ENCODE measurements around the gene CDKAL1. TPM values are rescaled to one million over a fixed set of nuclear protein-coding genes. Genes with fewer than 3 reads are reported as not detected.
A peak's percentile ranks its signal among the peaks of the same experiment; 100 is the strongest.

The CDKAL1 gene
- total and polyA plus RNA-seq, 9 of the 15 experiments (the other 6 are each of a cell fraction or from before 2014, with no cell fraction given), result 11.2 to 36.3 (median 20.1) TPM

DNA sequence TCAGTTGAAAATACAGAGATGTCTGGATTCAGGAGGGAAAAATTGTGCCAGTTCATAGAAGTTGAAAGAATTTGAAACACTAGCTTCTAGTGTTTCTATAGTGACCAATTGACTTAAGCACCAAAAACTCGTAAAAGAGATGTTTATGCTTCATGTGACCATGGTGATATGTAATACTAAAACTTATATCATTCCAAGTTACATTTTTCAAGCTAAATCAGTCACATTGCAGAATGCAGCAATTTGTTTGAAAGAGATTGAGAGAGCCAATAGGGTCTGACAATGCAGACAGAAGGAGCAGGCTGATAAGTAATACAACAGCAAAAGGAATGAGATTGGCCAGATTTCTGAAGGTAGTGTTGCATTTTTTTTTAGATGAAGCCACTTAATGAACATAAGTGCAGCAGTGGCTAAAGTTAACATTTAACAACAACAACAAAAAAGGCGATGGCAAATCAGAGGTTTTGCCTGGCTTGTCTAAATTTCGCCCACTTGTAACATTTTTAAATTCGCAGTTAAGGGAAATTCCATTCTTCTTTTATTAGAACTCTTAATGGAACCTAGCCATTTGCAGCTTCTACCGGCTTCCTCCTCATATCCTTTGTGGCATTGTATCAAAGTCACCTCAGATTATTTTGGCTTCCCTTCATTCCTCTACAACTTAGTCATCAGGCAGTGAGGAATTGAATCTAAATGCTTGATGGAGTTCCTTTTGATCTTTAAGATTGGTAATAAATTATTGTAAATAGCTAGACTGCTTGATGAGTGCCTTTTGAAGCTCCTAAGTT lies 575.3 kb downstream of the CDKAL1 start (continued):
- TF ChIP-seq, protein P1, sequence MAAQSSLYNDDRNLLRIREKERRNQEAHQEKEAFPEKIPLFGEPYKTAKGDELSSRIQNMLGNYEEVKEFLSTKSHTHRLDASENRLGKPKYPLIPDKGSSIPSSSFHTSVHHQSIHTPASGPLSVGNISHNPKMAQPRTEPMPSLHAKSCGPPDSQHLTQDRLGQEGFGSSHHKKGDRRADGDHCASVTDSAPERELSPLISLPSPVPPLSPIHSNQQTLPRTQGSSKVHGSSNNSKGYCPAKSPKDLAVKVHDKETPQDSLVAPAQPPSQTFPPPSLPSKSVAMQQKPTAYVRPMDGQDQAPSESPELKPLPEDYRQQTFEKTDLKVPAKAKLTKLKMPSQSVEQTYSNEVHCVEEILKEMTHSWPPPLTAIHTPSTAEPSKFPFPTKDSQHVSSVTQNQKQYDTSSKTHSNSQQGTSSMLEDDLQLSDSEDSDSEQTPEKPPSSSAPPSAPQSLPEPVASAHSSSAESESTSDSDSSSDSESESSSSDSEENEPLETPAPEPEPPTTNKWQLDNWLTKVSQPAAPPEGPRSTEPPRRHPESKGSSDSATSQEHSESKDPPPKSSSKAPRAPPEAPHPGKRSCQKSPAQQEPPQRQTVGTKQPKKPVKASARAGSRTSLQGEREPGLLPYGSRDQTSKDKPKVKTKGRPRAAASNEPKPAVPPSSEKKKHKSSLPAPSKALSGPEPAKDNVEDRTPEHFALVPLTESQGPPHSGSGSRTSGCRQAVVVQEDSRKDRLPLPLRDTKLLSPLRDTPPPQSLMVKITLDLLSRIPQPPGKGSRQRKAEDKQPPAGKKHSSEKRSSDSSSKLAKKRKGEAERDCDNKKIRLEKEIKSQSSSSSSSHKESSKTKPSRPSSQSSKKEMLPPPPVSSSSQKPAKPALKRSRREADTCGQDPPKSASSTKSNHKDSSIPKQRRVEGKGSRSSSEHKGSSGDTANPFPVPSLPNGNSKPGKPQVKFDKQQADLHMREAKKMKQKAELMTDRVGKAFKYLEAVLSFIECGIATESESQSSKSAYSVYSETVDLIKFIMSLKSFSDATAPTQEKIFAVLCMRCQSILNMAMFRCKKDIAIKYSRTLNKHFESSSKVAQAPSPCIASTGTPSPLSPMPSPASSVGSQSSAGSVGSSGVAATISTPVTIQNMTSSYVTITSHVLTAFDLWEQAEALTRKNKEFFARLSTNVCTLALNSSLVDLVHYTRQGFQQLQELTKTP (IDR thresholded peaks at IDR 0.05; ENCODE audit: low read depth in 1 of 2, partially characterized antibody in 2 of 2), result no peak
- TF ChIP-seq, protein P2, sequence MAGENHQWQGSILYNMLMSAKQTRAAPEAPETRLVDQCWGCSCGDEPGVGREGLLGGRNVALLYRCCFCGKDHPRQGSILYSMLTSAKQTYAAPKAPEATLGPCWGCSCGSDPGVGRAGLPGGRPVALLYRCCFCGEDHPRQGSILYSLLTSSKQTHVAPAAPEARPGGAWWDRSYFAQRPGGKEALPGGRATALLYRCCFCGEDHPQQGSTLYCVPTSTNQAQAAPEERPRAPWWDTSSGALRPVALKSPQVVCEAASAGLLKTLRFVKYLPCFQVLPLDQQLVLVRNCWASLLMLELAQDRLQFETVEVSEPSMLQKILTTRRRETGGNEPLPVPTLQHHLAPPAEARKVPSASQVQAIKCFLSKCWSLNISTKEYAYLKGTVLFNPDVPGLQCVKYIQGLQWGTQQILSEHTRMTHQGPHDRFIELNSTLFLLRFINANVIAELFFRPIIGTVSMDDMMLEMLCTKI (IDR thresholded peaks at IDR 0.05; ENCODE audit: partially characterized antibody), result no peak
- TF ChIP-seq, protein P3, sequence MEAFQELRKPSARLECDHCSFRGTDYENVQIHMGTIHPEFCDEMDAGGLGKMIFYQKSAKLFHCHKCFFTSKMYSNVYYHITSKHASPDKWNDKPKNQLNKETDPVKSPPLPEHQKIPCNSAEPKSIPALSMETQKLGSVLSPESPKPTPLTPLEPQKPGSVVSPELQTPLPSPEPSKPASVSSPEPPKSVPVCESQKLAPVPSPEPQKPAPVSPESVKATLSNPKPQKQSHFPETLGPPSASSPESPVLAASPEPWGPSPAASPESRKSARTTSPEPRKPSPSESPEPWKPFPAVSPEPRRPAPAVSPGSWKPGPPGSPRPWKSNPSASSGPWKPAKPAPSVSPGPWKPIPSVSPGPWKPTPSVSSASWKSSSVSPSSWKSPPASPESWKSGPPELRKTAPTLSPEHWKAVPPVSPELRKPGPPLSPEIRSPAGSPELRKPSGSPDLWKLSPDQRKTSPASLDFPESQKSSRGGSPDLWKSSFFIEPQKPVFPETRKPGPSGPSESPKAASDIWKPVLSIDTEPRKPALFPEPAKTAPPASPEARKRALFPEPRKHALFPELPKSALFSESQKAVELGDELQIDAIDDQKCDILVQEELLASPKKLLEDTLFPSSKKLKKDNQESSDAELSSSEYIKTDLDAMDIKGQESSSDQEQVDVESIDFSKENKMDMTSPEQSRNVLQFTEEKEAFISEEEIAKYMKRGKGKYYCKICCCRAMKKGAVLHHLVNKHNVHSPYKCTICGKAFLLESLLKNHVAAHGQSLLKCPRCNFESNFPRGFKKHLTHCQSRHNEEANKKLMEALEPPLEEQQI (IDR thresholded peaks at IDR 0.05), result no peak
- no peak for TF ChIP-seq DNMT1 (IDR thresholded peaks at IDR 0.05)
- peak; percentile 44 for TF ChIP-seq MEIS2 (IDR thresholded peaks at IDR 0.05; ENCODE audit: partially characterized antibody)
- TF ChIP-seq ZNF507 (tag; conservative IDR thresholded peaks at IDR 0.05), result no peak
- TF ChIP-seq POLR2AphosphoS5 (IDR thresholded peaks at IDR 0.05; ENCODE audit: control insufficient read depth, insufficient read depth, low read depth, low read length), result 0 out of 2 replicates have a peak, but pooled peaks have one; percentile 32
- peak; percentile 60 for TF ChIP-seq SOX6 (IDR thresholded peaks at IDR 0.05)
- TF ChIP-seq, protein P4, sequence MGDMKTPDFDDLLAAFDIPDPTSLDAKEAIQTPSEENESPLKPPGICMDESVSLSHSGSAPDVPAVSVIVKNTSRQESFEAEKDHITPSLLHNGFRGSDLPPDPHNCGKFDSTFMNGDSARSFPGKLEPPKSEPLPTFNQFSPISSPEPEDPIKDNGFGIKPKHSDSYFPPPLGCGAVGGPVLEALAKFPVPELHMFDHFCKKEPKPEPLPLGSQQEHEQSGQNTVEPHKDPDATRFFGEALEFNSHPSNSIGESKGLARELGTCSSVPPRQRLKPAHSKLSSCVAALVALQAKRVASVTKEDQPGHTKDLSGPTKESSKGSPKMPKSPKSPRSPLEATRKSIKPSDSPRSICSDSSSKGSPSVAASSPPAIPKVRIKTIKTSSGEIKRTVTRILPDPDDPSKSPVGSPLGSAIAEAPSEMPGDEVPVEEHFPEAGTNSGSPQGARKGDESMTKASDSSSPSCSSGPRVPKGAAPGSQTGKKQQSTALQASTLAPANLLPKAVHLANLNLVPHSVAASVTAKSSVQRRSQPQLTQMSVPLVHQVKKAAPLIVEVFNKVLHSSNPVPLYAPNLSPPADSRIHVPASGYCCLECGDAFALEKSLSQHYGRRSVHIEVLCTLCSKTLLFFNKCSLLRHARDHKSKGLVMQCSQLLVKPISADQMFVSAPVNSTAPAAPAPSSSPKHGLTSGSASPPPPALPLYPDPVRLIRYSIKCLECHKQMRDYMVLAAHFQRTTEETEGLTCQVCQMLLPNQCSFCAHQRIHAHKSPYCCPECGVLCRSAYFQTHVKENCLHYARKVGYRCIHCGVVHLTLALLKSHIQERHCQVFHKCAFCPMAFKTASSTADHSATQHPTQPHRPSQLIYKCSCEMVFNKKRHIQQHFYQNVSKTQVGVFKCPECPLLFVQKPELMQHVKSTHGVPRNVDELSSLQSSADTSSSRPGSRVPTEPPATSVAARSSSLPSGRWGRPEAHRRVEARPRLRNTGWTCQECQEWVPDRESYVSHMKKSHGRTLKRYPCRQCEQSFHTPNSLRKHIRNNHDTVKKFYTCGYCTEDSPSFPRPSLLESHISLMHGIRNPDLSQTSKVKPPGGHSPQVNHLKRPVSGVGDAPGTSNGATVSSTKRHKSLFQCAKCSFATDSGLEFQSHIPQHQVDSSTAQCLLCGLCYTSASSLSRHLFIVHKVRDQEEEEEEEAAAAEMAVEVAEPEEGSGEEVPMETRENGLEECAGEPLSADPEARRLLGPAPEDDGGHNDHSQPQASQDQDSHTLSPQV (IDR thresholded peaks at IDR 0.05), result no peak

Measured in K562 (cell line).